Caco-2 (cell line): Measurements from ENCODE around the gene HSD3B7. TPM values are rescaled to one million over a fixed set of nuclear protein-coding genes. Genes with fewer than 3 reads are reported as not detected.
A peak's percentile ranks its signal among the peaks of the same experiment; 100 is the strongest.

Experiments used
- BruUV-seq: library from RNA; stranded (reverse); fragments of 400-500 nt; replicated peaks from 2 replicates; lab custom pipeline; 2021; lab: Mats Ljungman, UMichigan
- CTCF ChIA-PET: fragments of 300-600 bp; sonication (Branson Sonifier 250); formaldehyde crosslinking; loops from one replicate; lab custom pipeline; 2022; ENCODE audit warnings: antibody characterized with exemption; lab: Charles Lee
- POLR2A ChIA-PET: fragments of 300-600 bp; sonication (Branson Sonifier 250); formaldehyde crosslinking; loops from one replicate; lab custom pipeline; 2022; ENCODE audit warnings: antibody characterized with exemption; lab: Charles Lee
- DNase-seq, 2 experiments: peaks; one replicate each; pipeline versions ENCODE4 v3.0.0 to v3.0.0-alpha.2; 2020 to 2022
- H3K27me3 ChIP-seq: replicated peaks from 2 replicates; pipeline ENCODE4 v1.6.0; 2011; ENCODE audit warnings: low read length; ENCODE audit not compliant: control insufficient read depth, insufficient read depth
- H3K36me3 ChIP-seq: 2 replicates; pipeline ENCODE4 v1.5.1; 2011; ENCODE audit warnings: low read length; ENCODE audit not compliant: control insufficient read depth, insufficient read depth
- H3K4me1 ChIP-seq: fragments of 250-450 bp; sonication (Bioruptor Pico); 2 replicates; pipeline ENCODE4 v1.5.1; 2020; ENCODE audit warnings: mild to moderate bottlenecking
- H3K4me3 ChIP-seq: 2 replicates; pipeline ENCODE4 v1.5.1; 2011; ENCODE audit warnings: low read depth, mild to moderate bottlenecking, control low read depth, low read length
- H3K9me3 ChIP-seq: fragments of 250-450 bp; sonication (Bioruptor Pico); 2 replicates; pipeline ENCODE4 v1.5.1; 2020; ENCODE audit warnings: mild to moderate bottlenecking, moderate library complexity
- H3K27ac Mint-ChIP-seq: one replicate; pipeline ENCODE4 v1.8.0; 2022; ENCODE audit warnings: mixed read lengths; ENCODE audit not compliant: unreplicated experiment
- H3K27me3 Mint-ChIP-seq: one replicate; pipeline ENCODE4 v1.8.0; 2022; ENCODE audit warnings: mixed read lengths; ENCODE audit not compliant: insufficient read depth, unreplicated experiment
- H3K36me3 Mint-ChIP-seq: one replicate; pipeline ENCODE4 v1.8.0; 2022; ENCODE audit warnings: mild to moderate bottlenecking, mixed read lengths; ENCODE audit not compliant: insufficient read depth, unreplicated experiment
- H3K4me1 Mint-ChIP-seq: one replicate; pipeline ENCODE4 v1.8.0; 2022; ENCODE audit warnings: low read depth, mixed read lengths; ENCODE audit not compliant: unreplicated experiment
- H3K4me3 Mint-ChIP-seq: one replicate; pipeline ENCODE4 v1.8.0; 2022; ENCODE audit warnings: mild to moderate bottlenecking, moderate library complexity, mixed read lengths; ENCODE audit not compliant: unreplicated experiment
- H3K9me3 Mint-ChIP-seq: one replicate; pipeline ENCODE4 v1.8.0; 2022; ENCODE audit warnings: mixed read lengths; ENCODE audit not compliant: unreplicated experiment
- CTCF ChIP-seq, 2 experiments: fragments of 200-600 bp in 1 of 2; IDR thresholded peaks; 1 replicate in 1 of 2; 2 replicates in 1 of 2; pipeline versions ENCODE4 v1.5.1 to v1.8.0; 2011 to 2022; ENCODE audit warnings: antibody characterized with exemption in 1 of 2, control low read depth in 1 of 2, inconsistent platforms in 1 of 2, low read depth in 1 of 2, low read length in 1 of 2, mild to moderate bottlenecking in 1 of 2, moderate library complexity in 1 of 2; ENCODE audit not compliant: insufficient read depth in 1 of 2, severe bottlenecking in 1 of 2, unreplicated experiment in 1 of 2
- intact Hi-C: fragments of 100-400 bp; cut with micrococcal nuclease; formaldehyde crosslinking; loops from one replicate; pipeline ENCODE4 v1.10.0; 2022; ENCODE audit not compliant: unreplicated experiment
- total RNA-seq: library from RNA; stranded (reverse); gene quantifications from 2 replicates; pipeline ENCODE4 v1.2.3, GENCODE V29; 2022

HSD3B7 gene
- total RNA-seq, 1 experiment from 2014 or later: 2.4 TPM

- H3K4me3 ChIP-seq: no peak overlapping the region
- no peaks in the 10 kb centered on the region for H3K9me3 Mint-ChIP-seq
- POLR2A ChIA-PET: no interaction called here
- H3K27me3 Mint-ChIP-seq: no peaks in the 10 kb centered on the region
- H3K27ac Mint-ChIP-seq: no peak overlapping the region
- BruUV-seq: no TSS peak
- no peaks in the 10 kb centered on the region; the same call in 1 of the 2 replicates for H3K36me3 ChIP-seq
- H3K9me3 ChIP-seq: no peaks in the 10 kb centered on the region
- H3K4me1 Mint-ChIP-seq: peaks cover 4% of the 10 kb centered on the region
- intact Hi-C loops: no loop called here
- peaks cover 6% of the 10 kb centered on the region for H3K4me1 ChIP-seq
- TF ChIP-seq CTCF (IDR thresholded peaks at IDR 0.05; ENCODE audit: insufficient read depth in 1 of 2, low read depth in 1 of 2, low read length in 1 of 2, severe bottlenecking in 1 of 2, unreplicated experiment in 1 of 2): no peak
- H3K4me3 Mint-ChIP-seq: no peak overlapping the region
- DNase-seq: no peak
- H3K36me3 Mint-ChIP-seq: peaks cover 44% of the 10 kb centered on the region
- CTCF ChIA-PET: no interaction called here
- H3K27me3 ChIP-seq: no peaks in the 10 kb centered on the region
These were observed 4.6 kb upstream of the HSD3B7 start for GRCh38 chr16:30980434-30980833.

GRCh38 chr16:30980959-30981358 lies 4.0 kb upstream of the HSD3B7 start:
- DNase-seq: no peak

DNA sequence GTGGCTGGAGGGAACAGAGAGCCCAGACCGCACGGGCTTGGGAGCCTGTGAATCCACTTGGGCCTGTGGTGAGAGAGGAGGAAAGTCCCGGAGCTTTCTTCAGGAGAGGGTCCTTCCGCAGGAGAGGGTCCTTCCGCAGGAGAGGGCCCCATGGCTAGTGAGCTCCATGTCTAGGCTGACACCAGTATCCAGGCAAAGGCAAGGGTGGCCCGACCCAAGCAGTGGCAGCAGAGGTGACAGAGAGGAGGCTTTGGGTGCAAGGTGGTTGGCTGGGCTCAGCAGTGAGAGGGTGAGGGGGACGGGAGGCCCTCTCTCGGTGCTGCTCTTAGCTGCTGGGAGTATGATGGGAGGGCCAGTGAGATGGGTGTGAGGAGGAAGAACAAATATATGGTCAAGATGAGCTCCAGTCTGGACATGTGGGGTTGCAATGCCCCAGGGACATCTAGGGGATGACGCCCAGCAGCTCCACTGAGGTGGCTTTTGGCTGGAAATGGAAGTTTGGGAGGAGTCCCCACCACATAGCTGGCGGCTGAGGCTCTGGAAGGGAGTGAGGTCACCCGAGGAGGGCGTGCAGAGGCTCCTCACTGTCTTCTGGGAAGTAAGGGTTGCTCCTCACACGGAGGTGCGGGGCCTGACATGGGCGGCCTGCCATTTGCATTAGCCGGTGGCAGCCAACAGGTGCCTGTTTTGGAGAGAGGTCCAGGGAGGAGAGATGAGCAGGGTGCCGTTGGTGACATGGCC lies 2.3 kb upstream of the HSD3B7 start:
- no peak overlapping the region for H3K4me3 Mint-ChIP-seq
- TF ChIP-seq CTCF (IDR thresholded peaks at IDR 0.05; ENCODE audit: insufficient read depth in 1 of 2, low read depth in 1 of 2, low read length in 1 of 2, severe bottlenecking in 1 of 2, unreplicated experiment in 1 of 2): no peak
- Histone ChIP-seq H3K4me3 (no peak overlapping the region), H3K4me1 (peaks cover 7% of the 10 kb centered on the region), H3K27me3 (no peaks in the 10 kb centered on the region), H3K9me3 (no peaks in the 10 kb centered on the region), H3K36me3 (no peaks in the 10 kb centered on the region)
- ChIA-PET POLR2A (no interaction called here), CTCF (interaction anchor here (1.1 kb wide), 1 partner anchor 160 kb away, joined by 4 read pairs; no protein-coding TSS in a partner anchor)
- peak overlapping the region; percentile 7 for H3K27ac Mint-ChIP-seq
- DNase-seq: no peak
- BruUV-seq: no TSS peak
- H3K36me3 Mint-ChIP-seq: peaks cover 23% of the 10 kb centered on the region
- no peaks in the 10 kb centered on the region for H3K9me3 Mint-ChIP-seq
- intact Hi-C loops: no loop called here
- no peaks in the 10 kb centered on the region for H3K27me3 Mint-ChIP-seq
- H3K4me1 Mint-ChIP-seq: peaks cover 6% of the 10 kb centered on the region

More at GRCh38 chr16:30980959-30981358, 4.0 kb upstream of the HSD3B7 start:
- Histone ChIP-seq H3K4me1 (peaks cover 7% of the 10 kb centered on the region), H3K4me3 (no peak overlapping the region), H3K27me3 (no peaks in the 10 kb centered on the region), H3K9me3 (no peaks in the 10 kb centered on the region), H3K36me3 (no peaks in the 10 kb centered on the region; the same call in 1 of the 2 replicates)
- no peak for TF ChIP-seq CTCF (IDR thresholded peaks at IDR 0.05; ENCODE audit: insufficient read depth in 1 of 2, low read depth in 1 of 2, low read length in 1 of 2, severe bottlenecking in 1 of 2, unreplicated experiment in 1 of 2)
- H3K4me3 Mint-ChIP-seq: no peak overlapping the region
- ChIA-PET POLR2A (no interaction called here), CTCF (no interaction called here)
- no TSS peak for BruUV-seq
- peaks cover 6% of the 10 kb centered on the region for H3K4me1 Mint-ChIP-seq
- H3K9me3 Mint-ChIP-seq: no peaks in the 10 kb centered on the region
- peaks cover 39% of the 10 kb centered on the region for H3K36me3 Mint-ChIP-seq
- no peak overlapping the region for H3K27ac Mint-ChIP-seq
- no peaks in the 10 kb centered on the region for H3K27me3 Mint-ChIP-seq
- intact Hi-C loops: no loop called here
